ELR (cell line): ENCODE data around the gene SCN8A.

ENCODE experiments used
- DNase-seq: peaks from one replicate; pipeline ENCODE4 v3.0.0-alpha.2; 2015; ENCODE audit warnings: low read depth

The SCN8A gene

GRCh38 chr12:51669996-51670395 lies 79.0 kb downstream of the SCN8A start:
- no peak for DNase-seq

GRCh38 chr12:51672334-51672733 lies 81.3 kb downstream of the SCN8A start:
- DNase-seq = no peak

- DNase-seq = no peak
Measured at GRCh38 chr12:51675071-51675803, 84.2 kb downstream of the SCN8A start.

- no peak for DNase-seq
Measured at GRCh38 chr12:51676875-51677274, 85.8 kb downstream of the SCN8A start.

GRCh38 chr12:51677284-51677968 lies 86.4 kb downstream of the SCN8A start:
- DNase-seq = no peak

- DNase-seq = peak; percentile 74
Measured at GRCh38 chr12:51678086-51678724, 87.2 kb downstream of the SCN8A start.

- no peak for DNase-seq
Measured at GRCh38 chr12:51682981-51683380, 91.9 kb downstream of the SCN8A start.

GRCh38 chr12:51683763-51684357 lies 92.8 kb downstream of the SCN8A start:
- peak; percentile 48 for DNase-seq

GRCh38 chr12:51686727-51687126 lies 95.7 kb downstream of the SCN8A start:
- peak; percentile 61 for DNase-seq

- DNase-seq = no peak
Measured at GRCh38 chr12:51687177-51687576, 96.1 kb downstream of the SCN8A start.

GRCh38 chr12:51687614-51688013 lies 96.6 kb downstream of the SCN8A start:
- peak; percentile 40 for DNase-seq

- DNase-seq = no peak
Measured at GRCh38 chr12:51689983-51690382, 99.0 kb downstream of the SCN8A start.

- DNase-seq = no peak
Measured at GRCh38 chr12:51692016-51692415, 101.0 kb downstream of the SCN8A start.

- no peak for DNase-seq
Measured at GRCh38 chr12:51693569-51693968, 102.5 kb downstream of the SCN8A start.

GRCh38 chr12:51694146-51694545 lies 103.1 kb downstream of the SCN8A start:
- DNase-seq = no peak

GRCh38 chr12:51695241-51696010 lies 104.4 kb downstream of the SCN8A start:
- no peak for DNase-seq

- no peak for DNase-seq
Measured at GRCh38 chr12:51699219-51699618, 108.2 kb downstream of the SCN8A start.

- no peak for DNase-seq
Measured at GRCh38 chr12:51700887-51701286, 109.9 kb downstream of the SCN8A start.

GRCh38 chr12:51702587-51702986 lies 111.6 kb downstream of the SCN8A start:
- no peak for DNase-seq

- peak; percentile 74 for DNase-seq
Measured at GRCh38 chr12:51705450-51705849, 114.4 kb downstream of the SCN8A start.

GRCh38 chr12:51706206-51706605 lies 115.2 kb downstream of the SCN8A start:
- no peak for DNase-seq

- peak; percentile 80 for DNase-seq
Measured at GRCh38 chr12:51714666-51715065, 123.6 kb downstream of the SCN8A start.
